PFSK-1 (cell line): ENCODE results near the gene RYK.

Experiments
- POLR2AphosphoS5 ChIP-seq: IDR thresholded peaks from 2 replicates; pipeline ENCODE4 v1.6.1; 2012; ENCODE audit warnings: low read depth, mild to moderate bottlenecking, control low read depth, low read length, moderate library complexity
- TF ChIP-seq, protein P1 (sequence below), 2 experiments: IDR thresholded peaks; 2 replicates each; pipeline versions ENCODE4 v1.6.1 to v1.8.0; 2011 to 2012; ENCODE audit warnings: low read depth in 2 of 2, low read length in 2 of 2, control low read depth in 1 of 2, inconsistent platforms in 1 of 2, mild to moderate bottlenecking in 1 of 2, moderate library complexity in 1 of 2; ENCODE audit not compliant: insufficient read depth in 1 of 2

GRCh38 chr3:134242649-134243617 lies 7.7 kb downstream of the RYK start:
- no peak for TF ChIP-seq POLR2AphosphoS5
- TF ChIP-seq, protein P1, sequence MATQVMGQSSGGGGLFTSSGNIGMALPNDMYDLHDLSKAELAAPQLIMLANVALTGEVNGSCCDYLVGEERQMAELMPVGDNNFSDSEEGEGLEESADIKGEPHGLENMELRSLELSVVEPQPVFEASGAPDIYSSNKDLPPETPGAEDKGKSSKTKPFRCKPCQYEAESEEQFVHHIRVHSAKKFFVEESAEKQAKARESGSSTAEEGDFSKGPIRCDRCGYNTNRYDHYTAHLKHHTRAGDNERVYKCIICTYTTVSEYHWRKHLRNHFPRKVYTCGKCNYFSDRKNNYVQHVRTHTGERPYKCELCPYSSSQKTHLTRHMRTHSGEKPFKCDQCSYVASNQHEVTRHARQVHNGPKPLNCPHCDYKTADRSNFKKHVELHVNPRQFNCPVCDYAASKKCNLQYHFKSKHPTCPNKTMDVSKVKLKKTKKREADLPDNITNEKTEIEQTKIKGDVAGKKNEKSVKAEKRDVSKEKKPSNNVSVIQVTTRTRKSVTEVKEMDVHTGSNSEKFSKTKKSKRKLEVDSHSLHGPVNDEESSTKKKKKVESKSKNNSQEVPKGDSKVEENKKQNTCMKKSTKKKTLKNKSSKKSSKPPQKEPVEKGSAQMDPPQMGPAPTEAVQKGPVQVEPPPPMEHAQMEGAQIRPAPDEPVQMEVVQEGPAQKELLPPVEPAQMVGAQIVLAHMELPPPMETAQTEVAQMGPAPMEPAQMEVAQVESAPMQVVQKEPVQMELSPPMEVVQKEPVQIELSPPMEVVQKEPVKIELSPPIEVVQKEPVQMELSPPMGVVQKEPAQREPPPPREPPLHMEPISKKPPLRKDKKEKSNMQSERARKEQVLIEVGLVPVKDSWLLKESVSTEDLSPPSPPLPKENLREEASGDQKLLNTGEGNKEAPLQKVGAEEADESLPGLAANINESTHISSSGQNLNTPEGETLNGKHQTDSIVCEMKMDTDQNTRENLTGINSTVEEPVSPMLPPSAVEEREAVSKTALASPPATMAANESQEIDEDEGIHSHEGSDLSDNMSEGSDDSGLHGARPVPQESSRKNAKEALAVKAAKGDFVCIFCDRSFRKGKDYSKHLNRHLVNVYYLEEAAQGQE (IDR thresholded peaks at IDR 0.05; ENCODE audit: insufficient read depth in 1 of 2, low read depth in 2 of 2, low read length in 2 of 2) = no peak
